ENCODE results near the gene STARD5.
A peak's percentile ranks its signal among the peaks of the same experiment; 100 is the strongest.

STARD5 gene

DNA sequence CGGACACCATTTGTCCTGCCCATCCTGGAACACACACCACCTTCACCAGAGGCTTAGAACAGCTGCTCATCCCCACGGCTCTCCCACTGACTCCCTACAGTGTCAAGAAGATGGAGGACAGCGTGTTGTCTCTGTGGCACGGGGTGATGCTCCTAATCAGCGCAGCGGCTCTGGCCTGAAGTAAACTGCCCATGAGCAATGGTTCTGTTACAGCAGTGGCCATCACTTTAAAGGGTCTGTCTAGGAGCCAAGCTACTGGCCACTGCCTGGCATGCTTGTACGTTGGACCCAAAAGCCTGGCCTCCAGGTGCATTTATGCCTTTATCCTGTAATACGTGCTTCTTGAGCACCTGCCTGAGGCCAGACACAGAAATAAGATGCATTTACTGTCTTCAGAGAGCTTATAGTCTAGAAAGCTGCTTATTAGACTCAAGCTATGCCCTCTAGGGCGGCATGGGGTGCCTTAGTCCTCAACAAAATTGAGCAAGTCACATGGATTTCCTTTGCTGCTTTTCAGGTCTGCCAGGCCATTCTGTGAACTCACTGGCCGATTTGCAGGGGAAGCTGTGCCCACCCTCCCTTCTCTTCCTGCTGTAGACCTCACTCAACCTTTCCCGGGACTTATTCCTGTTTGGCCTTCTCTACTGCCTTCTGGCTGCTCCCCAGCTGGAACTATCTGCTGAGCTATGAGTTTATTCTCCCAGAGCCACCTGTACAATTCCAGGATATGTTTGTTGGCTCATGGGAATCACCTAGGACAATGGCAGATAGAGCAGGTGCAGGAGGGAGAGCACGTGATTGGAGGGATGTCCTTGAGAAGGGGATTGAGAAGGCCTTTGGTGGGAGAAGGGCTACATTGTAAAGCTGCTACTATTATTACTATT, 51.9 kb downstream of the STARD5 start:
- no peak for DNase-seq

DNA sequence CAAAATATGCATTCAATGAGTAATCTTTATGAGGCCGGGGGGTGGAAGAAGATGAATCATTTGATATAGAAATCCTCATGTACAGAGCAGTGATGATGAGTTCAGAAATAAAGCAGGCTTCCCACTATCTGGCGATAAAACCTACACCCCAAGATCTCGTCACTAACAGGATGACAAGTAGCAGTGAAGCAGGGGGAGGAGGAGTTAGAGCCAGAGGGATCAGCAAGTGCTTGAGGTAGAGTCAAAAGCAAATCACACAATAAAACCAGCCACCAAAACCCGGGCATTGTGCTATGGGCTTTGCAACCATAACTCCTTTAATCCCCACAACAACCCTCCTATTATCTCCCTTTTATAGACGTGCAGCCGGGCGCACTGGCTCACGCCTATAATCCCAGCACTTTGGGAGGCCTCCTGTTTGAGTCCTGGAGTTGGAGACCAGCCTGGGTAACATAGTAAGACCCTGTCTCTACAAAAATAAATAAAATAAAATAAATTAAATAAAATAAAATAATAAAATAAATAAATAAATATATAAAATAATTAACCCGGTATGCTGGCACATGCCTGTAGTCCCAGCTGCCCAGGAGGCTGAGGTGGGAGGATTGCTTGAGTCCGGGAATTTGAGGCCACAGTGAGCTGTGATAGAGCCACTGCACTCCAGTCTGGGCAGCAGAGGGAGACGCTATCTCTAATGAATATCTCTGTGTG, 53.0 kb downstream of the STARD5 start:
- no peak for DNase-seq

DNA sequence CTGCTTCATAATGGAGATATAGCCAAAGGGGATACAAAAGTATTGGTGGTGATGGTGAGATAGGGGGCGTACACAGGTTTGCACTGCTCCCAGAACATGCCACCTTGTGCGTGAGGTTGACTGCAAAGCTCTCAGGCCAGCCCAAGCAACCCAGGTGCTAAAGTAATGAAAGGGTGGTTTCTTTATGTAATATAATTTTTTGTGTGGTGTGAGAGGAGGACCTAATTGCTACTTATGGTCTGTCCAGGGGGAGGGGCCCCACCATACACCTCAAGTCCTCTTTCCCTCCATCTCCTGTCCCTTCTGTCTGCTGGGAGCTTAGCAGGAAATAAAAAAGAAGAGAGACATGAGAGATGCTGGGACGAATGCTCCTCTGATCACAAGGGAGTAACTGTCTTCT, 53.8 kb downstream of the STARD5 start:
- no peak for DNase-seq

DNA sequence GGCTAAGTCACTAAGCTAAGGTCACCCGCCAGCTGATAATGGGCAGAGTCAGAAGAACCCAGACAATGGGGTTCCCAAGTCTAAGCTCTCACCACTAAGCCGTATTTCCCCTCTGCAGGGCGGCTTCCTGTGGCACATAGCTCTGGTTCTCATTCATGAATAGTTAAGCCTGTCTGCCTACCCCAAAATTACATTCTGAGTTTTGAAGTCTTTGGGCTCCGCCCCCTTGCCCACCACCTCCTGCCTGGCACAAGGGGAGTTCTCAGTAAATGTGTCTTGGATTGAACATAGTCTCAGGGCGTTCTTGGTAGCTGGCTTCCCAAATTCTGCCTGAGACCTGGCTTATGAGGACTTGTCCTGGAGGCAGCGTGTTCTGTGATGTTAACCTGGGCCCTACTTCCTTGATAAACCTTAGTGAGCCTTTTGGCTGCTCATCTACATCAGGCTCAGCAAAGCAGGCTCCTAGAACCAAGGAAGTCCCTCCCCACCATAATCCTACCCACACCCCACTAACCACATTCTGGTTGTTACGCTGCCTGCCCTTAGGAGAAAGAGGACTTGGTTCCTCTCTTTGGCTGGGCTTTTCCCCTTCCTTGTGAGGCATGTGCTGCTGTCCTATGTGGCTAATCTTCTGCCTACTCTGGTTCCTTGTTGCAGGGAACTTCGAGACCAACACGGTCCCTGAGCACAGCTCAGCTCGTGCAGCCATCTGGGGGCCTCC, 54.9 kb downstream of the STARD5 start:
- DNase-seq, result no peak

DNA sequence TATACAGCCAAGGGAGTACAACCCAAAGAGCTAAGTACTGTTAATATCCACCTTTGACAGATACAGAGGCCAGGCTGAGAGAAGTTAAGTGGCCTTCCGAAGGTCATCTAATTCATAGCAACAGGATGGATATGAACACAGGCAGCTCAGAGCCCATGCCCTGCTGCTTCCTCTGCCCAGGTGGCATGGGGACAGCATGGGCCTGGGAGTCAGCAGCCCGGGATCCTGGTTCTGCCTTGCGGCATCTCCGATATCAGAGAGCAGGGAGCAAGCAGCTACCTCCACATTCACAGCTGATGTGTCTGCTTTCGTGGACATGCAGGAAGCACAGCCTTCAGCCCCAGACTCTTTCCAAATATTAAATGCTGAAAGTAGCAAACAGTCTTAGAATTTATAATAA, 55.6 kb downstream of the STARD5 start:
- DNase-seq, result no peak

DNA sequence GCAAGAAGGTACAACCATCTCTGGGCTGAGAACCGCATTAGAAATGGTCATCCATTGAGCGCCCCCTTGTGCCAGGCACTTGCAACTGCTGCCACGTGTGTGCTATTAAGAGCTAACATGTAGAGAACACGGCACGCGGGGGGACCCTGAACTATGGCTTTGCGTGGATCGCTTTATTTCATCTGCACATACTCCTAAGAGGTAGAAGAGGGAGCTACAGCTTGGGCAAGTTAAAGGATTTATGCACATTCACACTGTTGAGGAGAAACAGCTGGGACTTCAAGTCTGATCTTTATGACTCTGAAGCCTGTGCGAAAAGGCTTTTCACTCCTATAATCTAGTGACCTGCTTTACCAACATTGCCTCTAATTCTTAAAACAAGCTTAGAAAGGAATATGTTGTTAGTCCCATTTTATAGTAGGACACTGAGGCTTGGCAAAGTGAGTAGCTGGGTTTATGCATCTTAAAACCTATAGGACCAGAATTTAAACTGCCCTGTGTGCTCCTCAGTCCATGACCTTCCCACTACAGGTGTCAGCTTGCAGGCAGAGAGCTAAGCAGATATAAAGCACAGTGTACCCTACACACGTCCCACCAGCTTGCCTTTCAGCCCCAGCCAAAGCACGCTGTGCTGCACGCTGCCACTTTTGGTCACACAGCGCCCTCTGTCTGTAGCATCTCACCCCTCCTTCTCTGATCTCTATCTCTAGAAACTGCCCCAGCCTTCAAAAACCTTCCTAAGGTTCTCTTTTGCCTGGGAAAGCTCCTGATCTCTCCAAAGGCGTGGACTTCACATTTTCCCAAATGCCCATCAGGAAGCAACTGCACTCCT, 57.8 kb downstream of the STARD5 start:
- DNase-seq, result peak; percentile 64

DNA sequence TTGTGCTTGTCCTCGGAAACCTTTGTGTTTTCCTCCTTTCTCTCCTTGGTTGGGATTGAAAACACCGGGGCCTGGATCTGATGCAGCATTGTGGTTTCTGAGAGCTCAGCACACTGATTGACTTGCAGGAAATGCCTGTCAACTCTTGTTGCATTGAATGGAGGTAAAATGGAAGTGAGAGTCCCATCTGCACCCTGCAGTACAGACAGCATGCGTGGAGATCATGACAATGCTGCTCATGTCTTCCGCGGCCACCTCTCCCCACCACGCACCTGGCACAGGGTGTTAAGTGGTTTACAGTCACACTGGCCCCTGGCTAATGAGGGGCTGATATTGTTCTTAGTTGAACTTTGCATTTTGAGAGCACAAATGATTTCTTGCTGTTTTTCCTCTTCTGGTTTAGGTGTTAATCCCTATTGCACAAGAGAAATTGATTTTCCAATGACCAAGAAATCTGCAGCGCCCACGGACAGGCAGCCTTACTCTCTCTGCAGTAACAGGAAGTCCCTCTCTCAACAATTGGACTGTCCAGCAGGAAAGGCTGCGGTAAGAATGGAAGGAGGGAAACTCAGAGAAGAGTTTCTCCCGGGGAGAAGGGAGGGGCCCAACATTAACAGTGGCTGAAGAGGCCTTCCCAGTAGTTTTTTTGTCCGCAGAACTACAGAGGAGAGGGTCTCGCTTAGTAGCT, 58.5 kb downstream of the STARD5 start:
- DNase-seq, result no peak

DNA sequence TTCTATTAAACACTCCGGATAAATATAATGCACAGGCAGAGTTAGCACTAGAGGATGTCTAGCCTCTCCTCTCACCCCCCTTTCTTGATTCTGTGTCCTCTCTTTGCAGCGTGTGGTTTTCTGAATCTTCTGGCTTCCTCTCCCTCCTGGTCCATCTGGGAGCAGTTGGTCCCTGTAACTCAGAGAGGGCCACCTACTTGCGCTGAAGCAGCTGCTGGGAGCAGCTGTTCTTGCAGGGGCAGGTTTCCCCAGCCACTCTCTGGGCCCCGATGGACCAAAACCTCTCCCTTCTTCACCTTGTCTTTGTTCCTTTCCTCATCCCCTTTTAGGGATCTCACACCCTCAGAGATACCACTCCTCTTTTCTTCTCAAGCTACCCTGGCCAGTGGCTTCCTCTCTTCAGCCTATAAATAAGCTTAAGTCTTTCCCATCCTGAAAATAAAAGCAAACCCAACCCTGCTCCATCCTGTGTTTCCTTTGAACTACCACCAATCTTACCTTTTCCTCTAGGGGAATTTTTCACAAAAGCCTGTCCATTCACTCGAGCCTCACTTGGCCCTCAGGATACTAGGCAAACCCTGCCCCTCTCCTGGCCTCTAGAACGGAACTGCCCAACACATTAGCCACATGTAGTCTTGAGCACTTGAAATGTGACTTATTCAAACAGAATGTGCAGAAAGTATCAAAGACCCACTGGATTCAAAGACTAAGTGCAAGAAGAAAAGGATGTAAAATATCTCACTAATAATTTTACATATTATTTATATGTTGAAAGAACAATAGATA, 59.7 kb downstream of the STARD5 start:
- no peak for DNase-seq

DNA sequence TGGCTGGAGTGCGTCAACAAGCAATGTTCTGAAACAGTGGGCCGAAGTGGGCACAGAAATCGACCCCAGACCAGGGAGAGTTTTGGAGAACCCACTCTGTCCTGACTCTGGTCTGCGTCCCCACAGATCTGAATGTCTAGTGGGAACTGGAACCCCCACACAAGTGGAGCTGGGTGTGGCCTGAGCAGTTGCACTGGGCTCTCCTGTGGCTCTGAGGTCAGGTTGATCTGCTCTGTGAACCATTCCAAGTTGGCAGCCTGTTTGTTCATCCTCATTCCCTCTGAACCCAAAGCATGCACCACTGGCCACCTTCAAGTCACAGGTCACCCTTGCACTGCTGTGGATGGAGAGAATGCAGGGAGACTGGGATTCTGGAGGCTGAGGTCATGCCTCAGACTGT, 60.5 kb downstream of the STARD5 start:
- no peak for DNase-seq

DNA sequence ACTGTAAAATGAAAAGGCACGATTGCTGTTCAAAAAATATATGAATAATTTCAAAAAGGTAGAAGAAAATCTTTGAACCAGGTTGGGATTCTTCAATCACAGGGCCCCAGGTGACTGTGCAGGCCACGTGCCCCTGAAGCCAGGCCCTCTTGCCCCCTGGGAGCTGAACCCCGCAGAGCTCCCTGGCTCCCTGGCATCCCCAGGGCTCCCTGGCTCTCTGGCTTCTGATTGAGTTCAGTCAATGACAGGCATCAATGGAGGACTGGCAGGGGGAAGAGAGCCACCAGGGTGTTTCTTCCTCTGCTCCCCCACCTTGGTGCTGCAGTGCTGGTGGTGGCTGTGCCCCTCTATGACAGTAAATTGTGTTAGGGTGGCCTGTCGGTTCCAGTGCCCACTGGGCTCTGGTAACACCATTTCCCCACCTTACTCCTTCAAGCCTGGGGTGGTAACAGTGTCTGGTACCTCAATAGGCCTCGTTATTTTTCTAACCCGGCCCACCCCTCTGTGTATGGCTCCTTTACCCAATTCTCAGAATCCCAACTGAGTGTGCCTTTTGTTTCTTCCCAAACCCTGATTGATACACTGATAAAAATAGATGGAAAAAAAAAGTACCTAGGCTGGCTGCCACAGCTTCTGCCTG, 62.6 kb downstream of the STARD5 start:
- no peak for DNase-seq

DNA sequence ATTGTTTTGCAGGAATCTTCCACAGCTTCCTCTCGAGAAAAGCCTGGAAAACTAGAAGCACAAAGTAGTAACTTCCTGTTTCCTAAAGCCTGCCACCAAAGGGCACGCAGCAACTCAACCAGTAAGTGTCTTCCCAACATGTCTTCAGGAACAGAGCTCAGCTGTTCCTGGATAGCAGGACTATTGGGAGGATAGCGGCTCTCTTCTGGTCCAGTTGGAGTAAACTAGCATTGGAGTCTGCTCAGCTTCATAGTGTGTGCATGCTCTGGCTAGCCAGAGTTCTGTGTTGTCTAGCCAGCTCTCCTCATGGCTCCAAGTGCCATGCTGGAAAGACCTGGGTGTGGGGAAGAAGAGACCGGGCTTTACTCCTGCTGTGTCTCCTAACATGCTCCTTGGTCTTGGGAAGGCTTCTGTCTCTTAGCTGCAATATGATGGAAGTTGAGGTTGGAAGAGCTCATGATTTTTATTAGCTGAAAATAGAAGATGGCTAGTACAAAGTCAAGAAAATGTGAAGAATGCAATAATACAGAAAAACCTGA, 64.1 kb downstream of the STARD5 start:
- DNase-seq, result no peak
